HG03571 (cell line): ENCODE results near the gene LARGE1.

Experiments
- ATAC-seq: cut with Tn5 transposase; IDR thresholded peaks from one replicate; pipeline ENCODE4 v1.9.1; 2021; ENCODE audit not compliant: unreplicated experiment

LARGE1 gene

GRCh38 chr22:33914131-33914530 lies 6.1 kb downstream of the LARGE1 start:
- ATAC-seq, result no peak

GRCh38 chr22:33913188-33913587 lies 7.1 kb downstream of the LARGE1 start:
- ATAC-seq, result no peak

GRCh38 chr22:33909911-33910310 lies 10.4 kb downstream of the LARGE1 start:
- ATAC-seq, result no peak

GRCh38 chr22:33909075-33909458 lies 11.2 kb downstream of the LARGE1 start:
- ATAC-seq, result no peak

- no peak for ATAC-seq
Observed at GRCh38 chr22:33908171-33909074, 11.9 kb downstream of the LARGE1 start.

GRCh38 chr22:33906954-33907353 lies 13.3 kb downstream of the LARGE1 start:
- no peak for ATAC-seq

GRCh38 chr22:33906475-33906874 lies 13.8 kb downstream of the LARGE1 start:
- ATAC-seq, result no peak

- no peak for ATAC-seq
Observed at GRCh38 chr22:33903012-33903411, 17.3 kb downstream of the LARGE1 start.

- no peak for ATAC-seq
Observed at GRCh38 chr22:33902073-33902472, 18.2 kb downstream of the LARGE1 start.

GRCh38 chr22:33898121-33898520 lies 22.2 kb downstream of the LARGE1 start:
- ATAC-seq, result no peak

GRCh38 chr22:33897448-33897835 lies 22.8 kb downstream of the LARGE1 start:
- ATAC-seq, result no peak

- no peak for ATAC-seq
Observed at GRCh38 chr22:33896575-33897447, 23.5 kb downstream of the LARGE1 start.

GRCh38 chr22:33896154-33896553 lies 24.1 kb downstream of the LARGE1 start:
- ATAC-seq, result no peak

GRCh38 chr22:33895444-33895843 lies 24.8 kb downstream of the LARGE1 start:
- ATAC-seq, result no peak

GRCh38 chr22:33894515-33894914 lies 25.8 kb downstream of the LARGE1 start:
- ATAC-seq, result no peak

GRCh38 chr22:33894036-33894435 lies 26.2 kb downstream of the LARGE1 start:
- ATAC-seq, result no peak

GRCh38 chr22:33893512-33893911 lies 26.8 kb downstream of the LARGE1 start:
- ATAC-seq, result no peak

- no peak for ATAC-seq
Observed at GRCh38 chr22:33891992-33892391, 28.3 kb downstream of the LARGE1 start.

GRCh38 chr22:33891455-33891854 lies 28.8 kb downstream of the LARGE1 start:
- ATAC-seq, result no peak

GRCh38 chr22:33889748-33890147 lies 30.5 kb downstream of the LARGE1 start:
- no peak for ATAC-seq

- no peak for ATAC-seq
Observed at GRCh38 chr22:33888821-33889220, 31.5 kb downstream of the LARGE1 start.

- no peak for ATAC-seq
Observed at GRCh38 chr22:33887173-33887572, 33.1 kb downstream of the LARGE1 start.
